ENCODE measurements around the gene GOLT1B.

The GOLT1B gene

GRCh38 chr12:21546716-21547115, 45.1 kb downstream of the GOLT1B start:
- no peak for TF ChIP-seq CTCF (IDR thresholded peaks at IDR 0.05; ENCODE audit: control insufficient read depth, extremely low read depth, insufficient read depth)
- H3K4me3 ChIP-seq (ENCODE audit: low read depth, low read length) = no peak overlapping the region
- DNase-seq (ENCODE audit: low read depth) = no peak

DNA sequence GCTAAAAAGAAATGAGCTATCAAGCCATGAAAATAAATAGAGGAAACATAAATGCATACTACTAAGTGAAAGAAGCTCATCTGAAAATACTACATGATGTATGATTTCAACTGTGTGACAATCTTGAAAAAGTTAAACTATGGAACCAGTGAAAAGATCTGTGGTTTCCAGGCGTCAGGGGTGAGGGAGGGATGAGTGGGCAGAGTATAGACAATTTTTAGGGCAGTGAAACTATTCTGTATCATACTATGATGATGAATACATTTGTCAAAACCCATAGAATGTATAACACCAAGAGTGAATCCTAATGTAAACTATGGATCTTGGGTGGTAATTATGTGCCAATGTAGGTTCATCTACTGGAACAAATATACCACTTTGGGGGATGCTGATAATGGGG, 45.8 kb downstream of the GOLT1B start:
- H3K4me3 ChIP-seq (ENCODE audit: low read depth, low read length) = no peak overlapping the region
- no peak for DNase-seq (ENCODE audit: low read depth)
- no peak for TF ChIP-seq CTCF (IDR thresholded peaks at IDR 0.05; ENCODE audit: control insufficient read depth, extremely low read depth, insufficient read depth)

DNA sequence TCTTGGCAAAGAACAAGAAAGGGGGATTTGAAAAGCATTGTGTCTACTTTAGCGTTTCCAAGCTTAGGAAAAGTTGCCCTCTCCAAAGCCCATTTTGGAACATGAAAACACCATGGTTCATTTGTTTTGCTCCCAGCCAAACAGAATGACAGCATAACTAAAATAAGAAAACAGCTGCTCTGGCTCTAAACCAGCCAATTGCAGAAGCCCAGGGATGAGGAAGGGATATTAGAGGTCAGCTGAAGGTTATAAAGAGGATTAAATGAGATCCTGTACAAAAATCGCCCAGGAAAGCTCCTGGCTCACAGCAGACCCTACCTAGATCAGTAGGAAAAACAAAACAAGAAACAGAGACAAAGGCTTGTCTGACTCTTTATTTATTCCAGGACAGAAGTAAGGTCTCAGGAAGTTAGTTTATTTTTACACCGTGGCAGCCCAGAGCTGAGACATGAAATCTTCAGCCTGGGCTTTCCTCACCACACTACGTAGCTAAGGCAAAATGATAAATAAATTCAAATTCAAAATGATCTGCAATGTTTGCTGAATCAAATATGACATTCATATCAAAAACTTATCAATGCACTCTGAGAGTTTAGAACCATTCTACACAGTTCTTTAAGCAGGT, 50.4 kb downstream of the GOLT1B start:
- no peak for DNase-seq (ENCODE audit: low read depth)
- TF ChIP-seq CTCF (IDR thresholded peaks at IDR 0.05; ENCODE audit: control insufficient read depth, extremely low read depth, insufficient read depth) = no peak
- no peak overlapping the region for H3K4me3 ChIP-seq (ENCODE audit: low read depth, low read length)

DNA sequence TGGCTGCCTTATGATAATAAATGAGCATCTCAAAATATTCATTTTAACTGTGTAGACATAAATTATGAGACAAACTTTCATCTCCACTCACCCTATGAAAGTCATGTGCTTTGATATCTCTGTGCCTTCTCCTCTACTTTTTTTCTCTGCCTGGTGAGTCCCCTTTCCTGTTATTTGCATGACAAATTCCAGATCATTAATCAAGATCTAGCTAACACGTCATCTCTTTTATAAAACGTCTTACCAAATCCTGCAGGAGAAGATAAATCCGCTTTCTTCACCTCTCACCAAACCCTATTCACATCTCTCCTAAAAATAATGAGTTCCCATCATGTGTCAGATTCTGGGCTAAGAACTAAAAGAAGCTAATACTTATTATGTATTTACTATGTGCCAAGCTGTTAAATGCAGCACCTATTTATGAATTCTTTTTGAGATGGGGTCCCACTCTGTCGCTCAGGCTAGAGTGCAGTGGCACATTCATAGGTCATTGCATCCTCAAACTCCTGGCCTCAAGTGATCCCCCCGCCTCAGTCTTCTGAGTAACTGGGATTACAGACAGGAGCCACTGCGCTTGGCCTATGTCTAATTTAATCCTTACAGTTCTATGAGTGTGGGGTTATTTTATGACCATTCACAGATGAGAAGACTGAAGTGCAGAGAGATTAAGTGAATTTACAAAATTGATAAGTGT, 51.2 kb downstream of the GOLT1B start:
- no peak for DNase-seq (ENCODE audit: low read depth)
- no peak for TF ChIP-seq CTCF (IDR thresholded peaks at IDR 0.05; ENCODE audit: control insufficient read depth, extremely low read depth, insufficient read depth)
- no peak overlapping the region for H3K4me3 ChIP-seq (ENCODE audit: low read depth, low read length)

- TF ChIP-seq CTCF (IDR thresholded peaks at IDR 0.05; ENCODE audit: control insufficient read depth, extremely low read depth, insufficient read depth) = no peak
- H3K4me3 ChIP-seq (ENCODE audit: low read depth, low read length) = no peak overlapping the region
- DNase-seq (ENCODE audit: low read depth) = no peak
Measured at GRCh38 chr12:21553329-21553675, 51.7 kb downstream of the GOLT1B start.

DNA sequence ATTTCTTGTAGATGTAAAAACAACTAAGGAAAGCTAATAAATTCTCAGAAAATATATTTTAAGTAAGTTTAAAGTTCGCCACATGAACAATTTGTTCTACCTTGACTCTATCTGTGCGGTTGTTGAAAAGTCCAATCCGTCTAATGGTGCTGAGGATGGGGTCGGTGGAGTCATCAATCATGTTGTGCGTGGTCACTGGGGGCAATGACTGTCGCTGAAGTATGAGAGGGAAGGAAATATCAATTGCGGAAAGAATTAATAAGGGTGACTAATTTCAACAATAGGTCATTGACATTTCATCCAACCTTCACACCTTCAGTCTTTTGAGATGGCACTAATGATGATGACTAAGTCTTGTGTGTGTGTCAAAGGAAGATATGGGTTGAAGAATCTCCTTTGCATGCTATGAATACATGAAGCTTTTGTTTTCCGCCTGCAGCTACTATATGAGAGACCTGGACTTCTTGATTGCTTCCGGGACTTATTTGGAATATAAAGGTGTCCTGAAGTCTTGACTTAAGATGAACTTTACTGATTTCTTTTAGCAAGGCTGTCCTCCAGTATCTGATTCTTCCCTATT, 56.6 kb downstream of the GOLT1B start:
- no peak for DNase-seq (ENCODE audit: low read depth)
- TF ChIP-seq CTCF (IDR thresholded peaks at IDR 0.05; ENCODE audit: control insufficient read depth, extremely low read depth, insufficient read depth) = no peak
- no peak overlapping the region for H3K4me3 ChIP-seq (ENCODE audit: low read depth, low read length)
